ENCODE measurements around the gene SIGLEC1. TPM values are rescaled to one million over a fixed set of nuclear protein-coding genes. Genes with fewer than 3 reads are reported as not detected.

The SIGLEC1 gene
- total and polyA plus RNA-seq, 2 donors from 2014 or later: 2.4 to 20.2 TPM

- intact Hi-C loops (cut with DNase I): no loop called here
- TF ChIP-seq CTCF (IDR thresholded peaks at IDR 0.05; ENCODE audit: borderline replicate concordance, extremely low read depth, insufficient read depth): no peak
- peaks cover 0 to 5% (median 0%) of the 10 kb centered on the region in 3 donors for H3K4me1 ChIP-seq (ENCODE audit: control insufficient read depth in 2 of 3, insufficient read depth in 2 of 3, low read depth in 1 of 3, low read length in 3 of 3)
- H3K4me3 ChIP-seq (ENCODE audit: low read length in 3 of 3): no peak overlapping the region
- FAIRE-seq: no peak
- H3K27ac ChIP-seq (ENCODE audit: low read depth in 2 of 2, low read length in 2 of 2): no peak overlapping the region
- H3K27me3 ChIP-seq (ENCODE audit: control insufficient read depth, insufficient read depth, low read length): no peaks in the 10 kb centered on the region
- no peaks in the 10 kb centered on the region for H3K9me3 ChIP-seq (ENCODE audit: control insufficient read depth in 2 of 3, insufficient read depth in 1 of 3, low read length in 3 of 3)
- DNase-seq: peak in 2 of 5 donors; percentile 7 to 30
- H3K9ac ChIP-seq (ENCODE audit: low read length in 3 of 3): no peak overlapping the region
- peaks cover 0 to 4% (median 0%) of the 10 kb centered on the region in 3 donors for H3K36me3 ChIP-seq (ENCODE audit: control insufficient read depth in 2 of 3, insufficient read depth in 3 of 3, low read length in 3 of 3)
Observed at GRCh38 chr20:3755814-3756480, 43.5 kb upstream of the SIGLEC1 start.

DNA sequence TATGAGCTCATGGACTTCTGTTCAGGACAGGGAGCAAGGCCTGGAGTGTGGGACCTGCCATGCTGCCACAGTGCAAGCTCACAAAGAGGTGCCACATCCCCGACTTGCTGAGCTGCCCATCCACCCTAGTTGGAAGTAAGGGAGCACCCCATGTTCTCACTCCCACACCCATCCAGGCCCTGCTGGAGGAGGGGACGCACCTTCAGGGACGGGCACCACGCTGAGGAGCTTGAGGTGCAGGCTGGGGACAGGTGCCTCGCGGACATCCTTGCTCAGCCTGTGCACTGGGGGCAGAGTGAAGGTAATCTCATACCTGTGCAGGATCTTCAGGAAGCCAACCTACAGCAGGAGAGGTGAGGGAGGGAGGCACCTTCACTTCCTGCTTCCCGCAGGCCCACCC, 42.9 kb upstream of the SIGLEC1 start:
- DNase-seq: peak in 1 of 5 donors; percentile 65
- H3K36me3 ChIP-seq (ENCODE audit: control insufficient read depth in 2 of 3, insufficient read depth in 3 of 3, low read length in 3 of 3): peaks cover 0 to 4% (median 0%) of the 10 kb centered on the region in 3 donors
- peaks cover 0 to 5% (median 0%) of the 10 kb centered on the region in 3 donors for H3K4me1 ChIP-seq (ENCODE audit: control insufficient read depth in 2 of 3, insufficient read depth in 2 of 3, low read depth in 1 of 3, low read length in 3 of 3)
- no peaks in the 10 kb centered on the region for H3K9me3 ChIP-seq (ENCODE audit: control insufficient read depth in 2 of 3, insufficient read depth in 1 of 3, low read length in 3 of 3)
- intact Hi-C loops (cut with DNase I): no loop called here
- no peaks in the 10 kb centered on the region for H3K27me3 ChIP-seq (ENCODE audit: control insufficient read depth, insufficient read depth, low read length)
- FAIRE-seq: no peak
- TF ChIP-seq CTCF (IDR thresholded peaks at IDR 0.05; ENCODE audit: borderline replicate concordance, extremely low read depth, insufficient read depth): no peak
- H3K27ac ChIP-seq (ENCODE audit: low read depth in 2 of 2, low read length in 2 of 2): no peak overlapping the region
- no peak overlapping the region for H3K4me3 ChIP-seq (ENCODE audit: low read length in 3 of 3)
- H3K9ac ChIP-seq (ENCODE audit: low read length in 3 of 3): no peak overlapping the region

DNA sequence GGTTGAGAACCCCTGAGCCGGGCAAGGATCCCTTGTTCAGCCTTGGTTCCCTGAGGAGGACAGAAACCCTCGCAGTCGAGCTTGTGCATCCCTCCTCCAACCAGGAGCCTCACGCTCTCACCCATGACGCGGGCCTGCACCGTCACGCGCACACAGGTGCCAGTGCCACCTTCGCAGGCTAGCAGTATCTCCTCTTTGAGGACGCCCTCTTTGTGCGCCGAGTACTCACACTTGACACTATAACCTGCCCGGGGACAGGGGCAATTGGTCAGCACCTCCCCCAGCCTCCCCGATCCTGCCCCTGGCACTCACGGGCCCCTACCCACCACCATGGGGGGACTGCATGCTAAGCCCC, 41.9 kb upstream of the SIGLEC1 start:
- H3K36me3 ChIP-seq (ENCODE audit: control insufficient read depth in 2 of 3, insufficient read depth in 3 of 3, low read length in 3 of 3): peaks cover 0 to 4% (median 0%) of the 10 kb centered on the region in 3 donors

More for the DNA sequence above, 41.9 kb upstream of the SIGLEC1 start:
- TF ChIP-seq CTCF (IDR thresholded peaks at IDR 0.05; ENCODE audit: borderline replicate concordance, extremely low read depth, insufficient read depth): no peak
- H3K4me3 ChIP-seq (ENCODE audit: low read length in 3 of 3): no peak overlapping the region
- intact Hi-C loops (cut with DNase I): no loop called here
- no peak overlapping the region for H3K27ac ChIP-seq (ENCODE audit: low read depth in 2 of 2, low read length in 2 of 2)
- no peak overlapping the region for H3K9ac ChIP-seq (ENCODE audit: low read length in 3 of 3)
- no peak for DNase-seq
- FAIRE-seq: no peak
- H3K27me3 ChIP-seq (ENCODE audit: control insufficient read depth, insufficient read depth, low read length): no peaks in the 10 kb centered on the region
- H3K9me3 ChIP-seq (ENCODE audit: control insufficient read depth in 2 of 3, insufficient read depth in 1 of 3, low read length in 3 of 3): no peaks in the 10 kb centered on the region
- H3K4me1 ChIP-seq (ENCODE audit: control insufficient read depth in 2 of 3, insufficient read depth in 2 of 3, low read depth in 1 of 3, low read length in 3 of 3): peaks cover 0 to 7% (median 0%) of the 10 kb centered on the region in 3 donors
